Measurements from ENCODE around the gene GPS1. TPM values are rescaled to one million over a fixed set of nuclear protein-coding genes. Genes with fewer than 3 reads are reported as not detected.

Gene GPS1
- polyA plus RNA-seq, 1 of the 3 experiments (the other 2 are of a cell fraction) = 264 TPM

GRCh38 chr17:82008941-82009405 lies 42.7 kb upstream of the GPS1 start:
- Histone ChIP-seq H2AFZ (ENCODE audit: low read depth) (no peak overlapping the region), H3K27ac (ENCODE audit: low read depth in 2 of 2, low read length in 1 of 2) (no peak overlapping the region), H3K9me3 (no peaks in the 10 kb centered on the region), H3K27me3 (ENCODE audit: insufficient read depth) (no peaks in the 10 kb centered on the region), H3K36me3 (replicated peaks in 1 of 2; ENCODE audit: control insufficient read depth in 1 of 2, insufficient read depth in 2 of 2, low read length in 1 of 2) (no peaks in the 10 kb centered on the region), H3K79me2 (ENCODE audit: insufficient read depth) (peaks cover 5% of the 10 kb centered on the region; the same call in 1 of the 2 replicates), H3F3A (replicated peaks; ENCODE audit: insufficient read depth) (peaks cover 6% of the 10 kb centered on the region), H3K9me2 (no peaks in the 10 kb centered on the region), H3K4me2 (no peak overlapping the region), H3K4me3 (ENCODE audit: low read depth in 2 of 2, low read length in 1 of 2) (no peak overlapping the region), H3K4me1 (ENCODE audit: control insufficient read depth in 1 of 2, insufficient read depth in 2 of 2, low read depth in 1 of 2, low read length in 1 of 2) (peaks cover 29 to 31% of the 10 kb centered on the region in 2 experiments; a peak in 3 of 4 replicates), H4K20me1 (ENCODE audit: insufficient read depth) (no peaks in the 10 kb centered on the region), H3K9ac (no peak overlapping the region)
- WGBS (ENCODE audit: low lambda C conversion rate) = 97% methylated on average over 20 of the region's 28 CpGs
- ChIA-PET POLR2A (no interaction called here), CTCF (interaction anchor here (0.7 to 35.7 kb wide), 4 partner anchors 13 to 43 kb away, joined by 3 to 1216 read pairs (median 36); partner anchors contain the start of genes CENPX, LRRC45 and NOTUM)
- no peak for TF ChIP-seq RCOR1 (IDR thresholded peaks at IDR 0.05; ENCODE audit: low read length)
- no peak for TF ChIP-seq RFX5 (IDR thresholded peaks at IDR 0.05; ENCODE audit: low read length)
- TF ChIP-seq GATA2 (CRISPR knock-in tag; IDR thresholded peaks at IDR 0.05) = no peak
- TF ChIP-seq MAX (IDR thresholded peaks at IDR 0.05; ENCODE audit: low read depth) = no peak
- no peak for TF ChIP-seq ZBTB33 (IDR thresholded peaks at IDR 0.05; ENCODE audit: borderline replicate concordance, low read depth)
- TF ChIP-seq FOSL2 (IDR thresholded peaks at IDR 0.05; ENCODE audit: borderline replicate concordance, low read depth) = no peak
- TF ChIP-seq FOXJ3 (CRISPR knock-in tag; IDR thresholded peaks at IDR 0.05) = no peak
- TF ChIP-seq JUND (IDR thresholded peaks at IDR 0.05) = no peak
- DNase-seq = no peak

- Histone ChIP-seq H3K27me3 (ENCODE audit: insufficient read depth) (no peaks in the 10 kb centered on the region), H3K4me2 (no peak overlapping the region), H3K79me2 (ENCODE audit: insufficient read depth) (peaks cover 5% of the 10 kb centered on the region; the same call in 1 of the 2 replicates), H3K36me3 (replicated peaks in 1 of 2; ENCODE audit: control insufficient read depth in 1 of 2, insufficient read depth in 2 of 2, low read length in 1 of 2) (no peaks in the 10 kb centered on the region), H4K20me1 (ENCODE audit: insufficient read depth) (no peaks in the 10 kb centered on the region), H3K4me3 (ENCODE audit: low read depth in 2 of 2, low read length in 1 of 2) (no peak overlapping the region), H3K4me1 (ENCODE audit: control insufficient read depth in 1 of 2, insufficient read depth in 2 of 2, low read depth in 1 of 2, low read length in 1 of 2) (peaks cover 27 to 34% of the 10 kb centered on the region in 2 experiments; a peak in 3 of 4 replicates), H3K9ac (no peak overlapping the region), H3K9me2 (no peaks in the 10 kb centered on the region), H3K27ac (ENCODE audit: low read depth in 2 of 2, low read length in 1 of 2) (no peak overlapping the region), H2AFZ (ENCODE audit: low read depth) (no peak overlapping the region), H3K9me3 (no peaks in the 10 kb centered on the region), H3F3A (replicated peaks; ENCODE audit: insufficient read depth) (peaks cover 1% of the 10 kb centered on the region)
- TF ChIP-seq JUND (IDR thresholded peaks at IDR 0.05) = no peak
- TF ChIP-seq GABPA (IDR thresholded peaks at IDR 0.05; ENCODE audit: low read depth) = no peak
- TF ChIP-seq FOSL2 (IDR thresholded peaks at IDR 0.05; ENCODE audit: borderline replicate concordance, low read depth) = no peak
- TF ChIP-seq USF1 (IDR thresholded peaks at IDR 0.05; ENCODE audit: borderline replicate concordance, low read depth) = no peak
- no peak for TF ChIP-seq ELF1 (IDR thresholded peaks at IDR 0.05)
- no peak for TF ChIP-seq PBX3 (IDR thresholded peaks at IDR 0.05)
- TF ChIP-seq ZBTB33 (IDR thresholded peaks at IDR 0.05; ENCODE audit: borderline replicate concordance, low read depth) = no peak
- no peak for TF ChIP-seq USF2 (IDR thresholded peaks at IDR 0.05; ENCODE audit: borderline replicate concordance, low read depth, low read length)
- TF ChIP-seq TCF12 (IDR thresholded peaks at IDR 0.05) = no peak
- no peak for TF ChIP-seq CHD2 (IDR thresholded peaks at IDR 0.05; ENCODE audit: low read length, partially characterized antibody)
- WGBS (ENCODE audit: low lambda C conversion rate) = 96% methylated on average over 14 of the region's 15 CpGs
- ChIA-PET POLR2A (interaction anchor here (0.6 kb wide), 1 partner anchor 31 kb away, joined by 4 read pairs; no protein-coding TSS in a partner anchor), CTCF (interaction anchor here (6.6 to 35.7 kb wide), 2 partner anchors 12 to 43 kb away, joined by 68 to 1216 read pairs; partner anchors contain the start of genes CENPX, LRRC45 and NOTUM)
- DNase-seq = no peak
Observed at GRCh38 chr17:82009413-82009812, 42.3 kb upstream of the GPS1 start.

All from SK-N-SH (cell line).